OCI-LY1 (cell line): Measurements from ENCODE around the gene HOXA9.
A peak's percentile ranks its signal among the peaks of the same experiment; 100 is the strongest.

Source experiments
- EZH2 ChIP-seq: fragments of 200-600 bp; sonication (generic), shearing (Covaris generic); IDR thresholded peaks from 2 replicates; pipeline ENCODE4 v1.8.0; 2017; ENCODE audit warnings: borderline replicate concordance, mixed run types, mild to moderate bottlenecking, antibody characterized with exemption, low read length, moderate library complexity, mixed read lengths
- TF ChIP-seq, protein P1 (sequence below): fragments of 200-600 bp; sonication (generic), shearing (Covaris generic); IDR thresholded peaks from 2 replicates; pipeline ENCODE4 v1.5.1; 2017; ENCODE audit warnings: mild to moderate bottlenecking, antibody characterized with exemption, low read length, moderate library complexity, mixed read lengths

- TF ChIP-seq, protein P1, sequence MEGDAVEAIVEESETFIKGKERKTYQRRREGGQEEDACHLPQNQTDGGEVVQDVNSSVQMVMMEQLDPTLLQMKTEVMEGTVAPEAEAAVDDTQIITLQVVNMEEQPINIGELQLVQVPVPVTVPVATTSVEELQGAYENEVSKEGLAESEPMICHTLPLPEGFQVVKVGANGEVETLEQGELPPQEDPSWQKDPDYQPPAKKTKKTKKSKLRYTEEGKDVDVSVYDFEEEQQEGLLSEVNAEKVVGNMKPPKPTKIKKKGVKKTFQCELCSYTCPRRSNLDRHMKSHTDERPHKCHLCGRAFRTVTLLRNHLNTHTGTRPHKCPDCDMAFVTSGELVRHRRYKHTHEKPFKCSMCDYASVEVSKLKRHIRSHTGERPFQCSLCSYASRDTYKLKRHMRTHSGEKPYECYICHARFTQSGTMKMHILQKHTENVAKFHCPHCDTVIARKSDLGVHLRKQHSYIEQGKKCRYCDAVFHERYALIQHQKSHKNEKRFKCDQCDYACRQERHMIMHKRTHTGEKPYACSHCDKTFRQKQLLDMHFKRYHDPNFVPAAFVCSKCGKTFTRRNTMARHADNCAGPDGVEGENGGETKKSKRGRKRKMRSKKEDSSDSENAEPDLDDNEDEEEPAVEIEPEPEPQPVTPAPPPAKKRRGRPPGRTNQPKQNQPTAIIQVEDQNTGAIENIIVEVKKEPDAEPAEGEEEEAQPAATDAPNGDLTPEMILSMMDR: 0 out of 2 replicates have a peak, but pooled peaks have one; percentile 5
- no peak for TF ChIP-seq EZH2
Measured at GRCh38 chr7:27143950-27144780, 21.2 kb downstream of the HOXA9 start.
